T-cell (primary cell): ENCODE data around the gene AP1AR. TPM values are rescaled to one million over a fixed set of nuclear protein-coding genes. Genes with fewer than 3 reads are reported as not detected.

Experiments
- ATAC-seq, 4 experiments: fragments of 200-7000 bp in 3 of 4; fragments of 150-1000 bp in 1 of 4; cut with Tn5 transposase; replicated peaks in 1 of 4; 1 replicate in 3 of 4; 2 replicates in 1 of 4; pipeline ENCODE4 v1.10.0; 2021; ENCODE audit warnings: moderate library complexity in 3 of 4, mild to moderate bottlenecking in 2 of 4, moderate number of reproducible peaks in 1 of 4
- CTCF ChIA-PET, 2 donors: fragments of 300-600 bp; sonication (Branson Sonifier 250); formaldehyde crosslinking; loops; one replicate each; lab custom pipeline; 2022; ENCODE audit warnings: antibody characterized with exemption in 2 of 2; lab: Charles Lee
- POLR2A ChIA-PET, 2 donors: fragments of 300-600 bp; sonication (Branson Sonifier 250); formaldehyde crosslinking; loops; one replicate each; lab custom pipeline; 2022; ENCODE audit warnings: antibody characterized with exemption in 2 of 2; lab: Charles Lee
- DNase-seq, 35 experiments: peaks; one replicate each; pipeline versions ENCODE4 v3.0.0 to v3.0.0-alpha.2; 2013 to 2023
- H3K27ac ChIP-seq: one replicate; pipeline ENCODE4 v1.5.1; 2013; ENCODE audit warnings: low read length
- H3K27me3 ChIP-seq, 2 experiments: replicated peaks in 1 of 2; 1 replicate in 1 of 2; 2 replicates in 1 of 2; pipeline versions ENCODE4 v1.6.1 to v1.7.0; 2013; ENCODE audit warnings: low read length in 1 of 2, mixed read lengths in 1 of 2; ENCODE audit not compliant: control insufficient read depth in 2 of 2, insufficient read depth in 2 of 2; ENCODE audit errors: extremely low read depth in 1 of 2
- H3K36me3 ChIP-seq, 2 donors: 1 replicate in 1 of 2; 2 replicates in 1 of 2; pipeline versions ENCODE4 v1.6.1 to v1.7.0; 2013; ENCODE audit warnings: low read length in 1 of 2; ENCODE audit not compliant: control insufficient read depth in 2 of 2, insufficient read depth in 1 of 2; ENCODE audit errors: extremely low read depth in 1 of 2
- H3K4me1 ChIP-seq, 2 experiments: 1 replicate in 1 of 2; 2 replicates in 1 of 2; pipeline versions ENCODE4 v1.6.1 to v1.7.0; 2013; ENCODE audit warnings: low read length in 2 of 2, mixed read lengths in 1 of 2; ENCODE audit not compliant: insufficient read depth in 2 of 2, control insufficient read depth in 1 of 2; ENCODE audit errors: extremely low read depth in 1 of 2
- H3K4me3 ChIP-seq, 2 donors: 1 replicate in 1 of 2; 2 replicates in 1 of 2; pipeline versions ENCODE4 v1.5.1 to v1.7.0; 2013; ENCODE audit warnings: mild to moderate bottlenecking in 2 of 2, low read length in 1 of 2, moderate library complexity in 1 of 2; ENCODE audit not compliant: control insufficient read depth in 1 of 2; ENCODE audit errors: extremely low read depth in 1 of 2
- H3K9me3 ChIP-seq: 2 replicates; pipeline ENCODE4 v1.7.0; 2013
- H3K27ac Mint-ChIP-seq, 2 donors: one replicate each; pipeline ENCODE4 v1.8.0; 2020 to 2021; ENCODE audit warnings: mild to moderate bottlenecking in 2 of 2, mixed read lengths in 2 of 2
- H3K27me3 Mint-ChIP-seq, 2 donors: one replicate each; pipeline ENCODE4 v1.8.0; 2021 to 2022; ENCODE audit warnings: mixed read lengths in 2 of 2
- H3K36me3 Mint-ChIP-seq: one replicate; pipeline ENCODE4 v1.8.0; 2021; ENCODE audit warnings: mixed read lengths
- H3K4me1 Mint-ChIP-seq, 3 donors: one replicate each; pipeline ENCODE4 v1.8.0; 2020 to 2022; ENCODE audit warnings: mixed read lengths in 3 of 3, mild to moderate bottlenecking in 1 of 3
- H3K4me3 Mint-ChIP-seq, 3 donors: one replicate each; pipeline ENCODE4 v1.8.0; 2020 to 2022; ENCODE audit warnings: mild to moderate bottlenecking in 3 of 3, mixed read lengths in 3 of 3, moderate library complexity in 3 of 3
- H3K9me3 Mint-ChIP-seq, 3 donors: one replicate each; pipeline ENCODE4 v1.8.0; 2020 to 2022; ENCODE audit warnings: mixed read lengths in 3 of 3
- WGBS: methylation state at CpG from one replicate; pipeline ENCODE4 v1.1.5; 2013; ENCODE audit warnings: missing lambda C conversion rate; ENCODE audit not compliant: insufficient coverage; 5-methylcytosine and 5-hydroxymethylcytosine counted together
- total RNA-seq, 35 experiments: library from RNA in 6 of 35; stranded (reverse) in 6 of 35; fragments of 120-200 nt in 1 of 35; gene quantifications; one replicate each; pipeline versions ENCODE4 v1.2.1 to v1.2.4 and lab custom pipeline; 2013 to 2026

Gene AP1AR
- total RNA-seq, 5 donors from 2014 or later (not counting 1 experiment from before 2014, with no cell fraction given), result 13.9 to 21.4 (median 20.3) TPM

GRCh38 chr4:112234952-112235609 is 3.5 kb downstream of the AP1AR start:
- no peaks in the 10 kb centered on the region for H3K27me3 ChIP-seq
- WGBS, result no CpG with 5 or more reads among the region's 3 CpGs
- DNase-seq (peak in 31 of 35 experiments; percentile 7 to 81 (median 39)), ATAC-seq (no peak)
- H3K9me3 ChIP-seq, result no peaks in the 10 kb centered on the region
- H3K4me3 ChIP-seq, result no peak overlapping the region
- H3K9me3 Mint-ChIP-seq, result no peaks in the 10 kb centered on the region
- peaks cover 8 to 20% of the 10 kb centered on the region in 2 experiments for H3K4me1 ChIP-seq
- H3K4me1 Mint-ChIP-seq, result peaks cover 52 to 60% (median 55%) of the 10 kb centered on the region in 3 donors
- peaks cover 21% of the 10 kb centered on the region for H3K36me3 Mint-ChIP-seq
- H3K27ac ChIP-seq, result no peak overlapping the region
- ChIA-PET CTCF (interaction anchor here (0.6 to 3.5 kb wide), 12 partner anchors 12 to 399 kb away, joined by 3 to 27 read pairs (median 4); no protein-coding TSS in a partner anchor), POLR2A (interaction anchor here in 1 of 2 donors (0.7 kb wide), 1 partner anchor 21 kb away, joined by 9 read pairs; no protein-coding TSS in a partner anchor)
- no peaks in the 10 kb centered on the region for H3K27me3 Mint-ChIP-seq
- no peak overlapping the region for H3K4me3 Mint-ChIP-seq
- H3K36me3 ChIP-seq, result no peaks in the 10 kb centered on the region
- no peak overlapping the region for H3K27ac Mint-ChIP-seq

- no peak for ATAC-seq
- no peak for DNase-seq
- H3K4me1 Mint-ChIP-seq, result peaks cover 54 to 59% (median 55%) of the 10 kb centered on the region in 3 donors
- WGBS, result 100% methylated on average over 1 of the region's 2 CpGs
- no peaks in the 10 kb centered on the region for H3K27me3 ChIP-seq
- H3K27ac Mint-ChIP-seq, result no peak overlapping the region
- ChIA-PET CTCF (interaction anchor here (0.6 to 3.5 kb wide), 14 partner anchors 10 to 398 kb away, joined by 3 to 27 read pairs (median 4); no protein-coding TSS in a partner anchor), POLR2A (interaction anchor here in 1 of 2 donors (0.6 to 0.7 kb wide), 4 partner anchors 11 to 118 kb away, joined by 3 to 4 read pairs (median 4); no protein-coding TSS in a partner anchor)
- H3K36me3 ChIP-seq, result no peaks in the 10 kb centered on the region
- no peaks in the 10 kb centered on the region for H3K27me3 Mint-ChIP-seq
- no peaks in the 10 kb centered on the region for H3K9me3 Mint-ChIP-seq
- H3K36me3 Mint-ChIP-seq, result peaks cover 27% of the 10 kb centered on the region
- H3K9me3 ChIP-seq, result no peaks in the 10 kb centered on the region
- H3K27ac ChIP-seq, result no peak overlapping the region
- peaks cover 5 to 13% of the 10 kb centered on the region in 2 experiments for H3K4me1 ChIP-seq
- H3K4me3 Mint-ChIP-seq, result no peak overlapping the region
- no peak overlapping the region for H3K4me3 ChIP-seq
These were observed 4.5 kb downstream of the AP1AR start for GRCh38 chr4:112236040-112236439.

- H3K36me3 Mint-ChIP-seq, result peaks cover 33% of the 10 kb centered on the region
- no peak overlapping the region for H3K27ac ChIP-seq
- no peaks in the 10 kb centered on the region for H3K27me3 ChIP-seq
- no peak for DNase-seq
- H3K4me3 Mint-ChIP-seq, result no peak overlapping the region
- no peaks in the 10 kb centered on the region for H3K9me3 ChIP-seq
- H3K27me3 Mint-ChIP-seq, result no peaks in the 10 kb centered on the region
- POLR2A ChIA-PET, result interaction anchor here in 1 of 2 donors (0.6 kb wide), 1 partner anchor 150 kb away, joined by 4 read pairs; no protein-coding TSS in a partner anchor
- CTCF ChIA-PET, result interaction anchor here in 1 of 2 donors (0.5 kb wide), 1 partner anchor 51 kb away, joined by 5 read pairs; no protein-coding TSS in a partner anchor
- H3K9me3 Mint-ChIP-seq, result no peaks in the 10 kb centered on the region
- no peak for ATAC-seq
- no peak overlapping the region for H3K4me3 ChIP-seq
- no peak overlapping the region for H3K27ac Mint-ChIP-seq
- WGBS, result 100% methylated on average over 2 of the region's 2 CpGs
- peaks cover 45 to 48% (median 45%) of the 10 kb centered on the region in 3 donors for H3K4me1 Mint-ChIP-seq
- H3K4me1 ChIP-seq, result no peaks in the 10 kb centered on the region
- H3K36me3 ChIP-seq, result no peaks in the 10 kb centered on the region
These were observed 7.2 kb downstream of the AP1AR start for GRCh38 chr4:112238833-112239232.

GRCh38 chr4:112245383-112245782 is 13.8 kb downstream of the AP1AR start:
- WGBS, result no CpG with 5 or more reads among the region's 2 CpGs
- H3K4me3 ChIP-seq, result no peak overlapping the region
- peaks cover 9% of the 10 kb centered on the region for H3K36me3 Mint-ChIP-seq
- no peaks in the 10 kb centered on the region for H3K36me3 ChIP-seq
- no peaks in the 10 kb centered on the region for H3K27me3 Mint-ChIP-seq
- no peak overlapping the region for H3K27ac Mint-ChIP-seq
- ATAC-seq (no peak), DNase-seq (no peak)
- H3K9me3 Mint-ChIP-seq, result no peaks in the 10 kb centered on the region
- no peak overlapping the region for H3K4me3 Mint-ChIP-seq
- H3K4me1 Mint-ChIP-seq, result peaks cover 11 to 19% (median 19%) of the 10 kb centered on the region in 3 donors
- POLR2A ChIA-PET, result interaction anchor here in 1 of 2 donors (0.7 kb wide), 1 partner anchor 13 kb away, joined by 3 read pairs; no protein-coding TSS in a partner anchor
- H3K27ac ChIP-seq, result no peak overlapping the region
- H3K27me3 ChIP-seq, result no peaks in the 10 kb centered on the region
- CTCF ChIA-PET, result interaction anchor here in 1 of 2 donors (1.1 to 2.2 kb wide), 2 partner anchors 9 to 31 kb away, joined by 3 to 4 read pairs; no protein-coding TSS in a partner anchor
- H3K9me3 ChIP-seq, result no peaks in the 10 kb centered on the region
- no peaks in the 10 kb centered on the region for H3K4me1 ChIP-seq

GRCh38 chr4:112247021-112247420 is 15.4 kb downstream of the AP1AR start:
- Histone ChIP-seq H3K4me3 (no peak overlapping the region), H3K9me3 (no peaks in the 10 kb centered on the region), H3K27ac (no peak overlapping the region), H3K27me3 (no peaks in the 10 kb centered on the region), H3K36me3 (no peaks in the 10 kb centered on the region), H3K4me1 (no peaks in the 10 kb centered on the region)
- H3K4me3 Mint-ChIP-seq, result no peak overlapping the region
- H3K4me1 Mint-ChIP-seq, result peaks cover 8 to 15% (median 15%) of the 10 kb centered on the region in 3 donors
- H3K36me3 Mint-ChIP-seq, result peaks cover 6% of the 10 kb centered on the region
- no peaks in the 10 kb centered on the region for H3K9me3 Mint-ChIP-seq
- CTCF ChIA-PET, result interaction anchor here in 1 of 2 donors (1.1 to 2.2 kb wide), 2 partner anchors 11 to 518 kb away, joined by 3 to 4 read pairs; no protein-coding TSS in a partner anchor
- ATAC-seq (no peak), DNase-seq (no peak)
- no CpG with 5 or more reads among the region's 3 CpGs for WGBS
- H3K27me3 Mint-ChIP-seq, result no peaks in the 10 kb centered on the region
- POLR2A ChIA-PET, result interaction anchor here in 1 of 2 donors (0.6 kb wide), 1 partner anchor 11 kb away, joined by 3 read pairs; no protein-coding TSS in a partner anchor
- H3K27ac Mint-ChIP-seq, result no peak overlapping the region

GRCh38 chr4:112251019-112251643 is 19.5 kb downstream of the AP1AR start:
- no CpG with 5 or more reads among the region's 3 CpGs for WGBS
- CTCF ChIA-PET, result interaction anchor here in 1 of 2 donors (0.7 to 1.0 kb wide), 3 partner anchors 15 to 76 kb away, joined by 3 to 4 read pairs (median 3); no protein-coding TSS in a partner anchor

More at GRCh38 chr4:112251019-112251643, 19.5 kb downstream of the AP1AR start:
- H3K4me1 ChIP-seq, result no peaks in the 10 kb centered on the region
- no peaks in the 10 kb centered on the region for H3K9me3 ChIP-seq
- POLR2A ChIA-PET, result no interaction called here
- H3K27ac ChIP-seq, result no peak overlapping the region
- ATAC-seq (no peak), DNase-seq (no peak)
- no peak overlapping the region for H3K4me3 Mint-ChIP-seq
- no peaks in the 10 kb centered on the region for H3K36me3 ChIP-seq
- H3K9me3 Mint-ChIP-seq, result no peaks in the 10 kb centered on the region
- H3K4me3 ChIP-seq, result no peak overlapping the region
- no peaks in the 10 kb centered on the region for H3K27me3 Mint-ChIP-seq
- H3K27me3 ChIP-seq, result no peaks in the 10 kb centered on the region
- H3K36me3 Mint-ChIP-seq, result peaks cover 10% of the 10 kb centered on the region
- H3K27ac Mint-ChIP-seq, result no peak overlapping the region
- peaks cover 3 to 7% (median 3%) of the 10 kb centered on the region in 3 donors for H3K4me1 Mint-ChIP-seq
